ENCODE measurements around the gene SNX11.

SNX11 gene

DNA sequence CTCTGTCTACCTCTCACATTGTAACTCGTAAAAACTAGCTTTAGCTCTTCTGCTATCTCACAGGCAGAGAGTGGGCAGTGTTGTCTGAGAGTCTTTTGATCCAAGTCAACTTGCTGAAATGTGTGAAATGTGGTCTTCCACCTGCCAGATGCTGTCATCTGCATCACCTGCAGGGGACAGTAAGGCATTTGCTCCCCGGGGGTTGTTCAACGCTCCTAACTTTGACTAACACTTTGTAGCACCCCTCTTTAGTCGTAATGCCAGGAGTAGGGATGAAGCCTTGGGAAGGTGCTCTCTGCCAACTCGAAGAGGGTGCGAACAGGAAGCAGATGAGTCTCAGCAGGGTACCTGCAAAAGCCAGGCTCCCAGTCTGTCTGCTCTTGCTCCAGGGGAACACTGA, 36.1 kb downstream of the SNX11 start:
- Histone ChIP-seq H3K4me3 (ENCODE audit: low read depth, low read length) (no peak overlapping the region), H3K27me3 (ENCODE audit: control insufficient read depth, insufficient read depth, low read length) (no peaks in the 10 kb centered on the region), H3K9ac (ENCODE audit: low read depth, low read length) (no peak overlapping the region)

DNA sequence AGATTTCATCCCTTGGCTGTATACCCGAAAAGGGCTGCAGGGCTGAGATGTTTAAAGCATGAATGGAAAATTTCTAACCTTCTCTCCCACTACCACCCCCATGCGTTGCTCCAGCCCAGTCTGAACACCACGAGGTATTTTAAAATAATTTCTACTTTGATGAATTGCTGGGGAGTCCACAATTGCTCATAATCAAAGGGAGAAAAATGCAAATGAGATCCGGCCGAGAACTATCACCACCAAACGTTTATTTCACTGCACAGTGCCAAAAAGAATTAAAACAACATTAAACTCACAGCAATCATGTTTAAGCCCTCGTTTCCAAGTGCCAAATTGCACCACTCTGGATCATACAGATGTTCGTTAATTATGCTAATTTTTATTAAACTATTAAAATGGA, 36.7 kb downstream of the SNX11 start:
- Histone ChIP-seq H3K36me3 (ENCODE audit: control insufficient read depth, insufficient read depth, low read length) (no peaks in the 10 kb centered on the region), H3K4me3 (ENCODE audit: low read depth, low read length) (no peak overlapping the region), H3K9me3 (ENCODE audit: control insufficient read depth, insufficient read depth, low read length) (no peaks in the 10 kb centered on the region), H3K27me3 (ENCODE audit: control insufficient read depth, insufficient read depth, low read length) (no peaks in the 10 kb centered on the region), H3K9ac (ENCODE audit: low read depth, low read length) (no peak overlapping the region), H3K4me1 (ENCODE audit: control insufficient read depth, insufficient read depth, low read length) (peaks cover 6% of the 10 kb centered on the region)

More for the DNA sequence above, 36.1 kb downstream of the SNX11 start:
- Histone ChIP-seq H3K36me3 (ENCODE audit: control insufficient read depth, insufficient read depth, low read length) (no peaks in the 10 kb centered on the region), H3K4me1 (ENCODE audit: control insufficient read depth, insufficient read depth, low read length) (peaks cover 6% of the 10 kb centered on the region), H3K9me3 (ENCODE audit: control insufficient read depth, insufficient read depth, low read length) (no peaks in the 10 kb centered on the region)

GRCh38 chr17:48144976-48145798, 37.6 kb downstream of the SNX11 start:
- no peaks in the 10 kb centered on the region for H3K27me3 ChIP-seq (ENCODE audit: control insufficient read depth, insufficient read depth, low read length)
- H3K4me3 ChIP-seq (ENCODE audit: low read depth, low read length), result no peak overlapping the region
- no peaks in the 10 kb centered on the region for H3K9me3 ChIP-seq (ENCODE audit: control insufficient read depth, insufficient read depth, low read length)
- no peak overlapping the region for H3K9ac ChIP-seq (ENCODE audit: low read depth, low read length)
- H3K4me1 ChIP-seq (ENCODE audit: control insufficient read depth, insufficient read depth, low read length), result peaks cover 10% of the 10 kb centered on the region
- H3K36me3 ChIP-seq (ENCODE audit: control insufficient read depth, insufficient read depth, low read length), result no peaks in the 10 kb centered on the region

- no peaks in the 10 kb centered on the region for H3K9me3 ChIP-seq (ENCODE audit: control insufficient read depth, insufficient read depth, low read length)
- no peak overlapping the region for H3K4me3 ChIP-seq (ENCODE audit: low read depth, low read length)
- no peak overlapping the region for H3K9ac ChIP-seq (ENCODE audit: low read depth, low read length)
- H3K4me1 ChIP-seq (ENCODE audit: control insufficient read depth, insufficient read depth, low read length), result peaks cover 10% of the 10 kb centered on the region
- H3K36me3 ChIP-seq (ENCODE audit: control insufficient read depth, insufficient read depth, low read length), result no peaks in the 10 kb centered on the region
- H3K27me3 ChIP-seq (ENCODE audit: control insufficient read depth, insufficient read depth, low read length), result no peaks in the 10 kb centered on the region
Observed at GRCh38 chr17:48148029-48148770, 40.6 kb downstream of the SNX11 start.

GRCh38 chr17:48148854-48149786, 41.6 kb downstream of the SNX11 start:
- no peaks in the 10 kb centered on the region for H3K27me3 ChIP-seq (ENCODE audit: control insufficient read depth, insufficient read depth, low read length)
- no peak overlapping the region for H3K9ac ChIP-seq (ENCODE audit: low read depth, low read length)
- no peaks in the 10 kb centered on the region for H3K9me3 ChIP-seq (ENCODE audit: control insufficient read depth, insufficient read depth, low read length)
- H3K36me3 ChIP-seq (ENCODE audit: control insufficient read depth, insufficient read depth, low read length), result no peaks in the 10 kb centered on the region
- peaks cover 11% of the 10 kb centered on the region for H3K4me1 ChIP-seq (ENCODE audit: control insufficient read depth, insufficient read depth, low read length)
- H3K4me3 ChIP-seq (ENCODE audit: low read depth, low read length), result no peak overlapping the region

GRCh38 chr17:48149787-48150463, 42.4 kb downstream of the SNX11 start:
- Histone ChIP-seq H3K9me3 (ENCODE audit: control insufficient read depth, insufficient read depth, low read length) (no peaks in the 10 kb centered on the region), H3K36me3 (ENCODE audit: control insufficient read depth, insufficient read depth, low read length) (no peaks in the 10 kb centered on the region), H3K4me1 (ENCODE audit: control insufficient read depth, insufficient read depth, low read length) (peaks cover 12% of the 10 kb centered on the region), H3K4me3 (ENCODE audit: low read depth, low read length) (no peak overlapping the region), H3K27me3 (ENCODE audit: control insufficient read depth, insufficient read depth, low read length) (no peaks in the 10 kb centered on the region), H3K9ac (ENCODE audit: low read depth, low read length) (no peak overlapping the region)

- Histone ChIP-seq H3K9me3 (ENCODE audit: control insufficient read depth, insufficient read depth, low read length) (no peaks in the 10 kb centered on the region), H3K36me3 (ENCODE audit: control insufficient read depth, insufficient read depth, low read length) (no peaks in the 10 kb centered on the region), H3K4me3 (ENCODE audit: low read depth, low read length) (no peak overlapping the region), H3K4me1 (ENCODE audit: control insufficient read depth, insufficient read depth, low read length) (peaks cover 12% of the 10 kb centered on the region), H3K9ac (ENCODE audit: low read depth, low read length) (no peak overlapping the region), H3K27me3 (ENCODE audit: control insufficient read depth, insufficient read depth, low read length) (no peaks in the 10 kb centered on the region)
Observed at GRCh38 chr17:48150597-48151001, 43.0 kb downstream of the SNX11 start.

- no peak overlapping the region for H3K9ac ChIP-seq (ENCODE audit: low read depth, low read length)
- no peaks in the 10 kb centered on the region for H3K36me3 ChIP-seq (ENCODE audit: control insufficient read depth, insufficient read depth, low read length)
- no peak overlapping the region for H3K4me3 ChIP-seq (ENCODE audit: low read depth, low read length)
- no peaks in the 10 kb centered on the region for H3K9me3 ChIP-seq (ENCODE audit: control insufficient read depth, insufficient read depth, low read length)
- H3K27me3 ChIP-seq (ENCODE audit: control insufficient read depth, insufficient read depth, low read length), result no peaks in the 10 kb centered on the region
- peaks cover 16% of the 10 kb centered on the region for H3K4me1 ChIP-seq (ENCODE audit: control insufficient read depth, insufficient read depth, low read length)
Observed at GRCh38 chr17:48151220-48151619, 43.7 kb downstream of the SNX11 start.

- H3K9me3 ChIP-seq (ENCODE audit: control insufficient read depth, insufficient read depth, low read length), result no peaks in the 10 kb centered on the region
- no peak overlapping the region for H3K9ac ChIP-seq (ENCODE audit: low read depth, low read length)
- H3K4me3 ChIP-seq (ENCODE audit: low read depth, low read length), result no peak overlapping the region
- H3K4me1 ChIP-seq (ENCODE audit: control insufficient read depth, insufficient read depth, low read length), result peaks cover 16% of the 10 kb centered on the region
- no peaks in the 10 kb centered on the region for H3K27me3 ChIP-seq (ENCODE audit: control insufficient read depth, insufficient read depth, low read length)
- no peaks in the 10 kb centered on the region for H3K36me3 ChIP-seq (ENCODE audit: control insufficient read depth, insufficient read depth, low read length)
Observed at GRCh38 chr17:48152289-48152688, 44.7 kb downstream of the SNX11 start.

GRCh38 chr17:48153691-48154358, 46.3 kb downstream of the SNX11 start:
- H3K9me3 ChIP-seq (ENCODE audit: control insufficient read depth, insufficient read depth, low read length), result no peaks in the 10 kb centered on the region
- H3K4me3 ChIP-seq (ENCODE audit: low read depth, low read length), result no peak overlapping the region
- no peaks in the 10 kb centered on the region for H3K27me3 ChIP-seq (ENCODE audit: control insufficient read depth, insufficient read depth, low read length)
- no peaks in the 10 kb centered on the region for H3K36me3 ChIP-seq (ENCODE audit: control insufficient read depth, insufficient read depth, low read length)
- H3K9ac ChIP-seq (ENCODE audit: low read depth, low read length), result no peak overlapping the region
- peaks cover 16% of the 10 kb centered on the region for H3K4me1 ChIP-seq (ENCODE audit: control insufficient read depth, insufficient read depth, low read length)

All from iPS-15b (cell line).